HG03432 (cell line): ENCODE data around the gene FRMD3.
"Not testable (repeated sequence)": the region's sequence is repeated elsewhere in the genome, so short reads cannot be mapped to it uniquely, and the experiment has no call there.

Source experiments
- ATAC-seq: cut with Tn5 transposase; IDR thresholded peaks from one replicate; pipeline ENCODE4 v1.9.1; 2021; ENCODE audit warnings: mild to moderate bottlenecking, moderate library complexity; ENCODE audit not compliant: unreplicated experiment

The FRMD3 gene

GRCh38 chr9:83526211-83526610 is 12.0 kb downstream of the FRMD3 start:
- ATAC-seq: no peak

- ATAC-seq: no peak
Observed at GRCh38 chr9:83523684-83524083, 14.5 kb downstream of the FRMD3 start.

DNA sequence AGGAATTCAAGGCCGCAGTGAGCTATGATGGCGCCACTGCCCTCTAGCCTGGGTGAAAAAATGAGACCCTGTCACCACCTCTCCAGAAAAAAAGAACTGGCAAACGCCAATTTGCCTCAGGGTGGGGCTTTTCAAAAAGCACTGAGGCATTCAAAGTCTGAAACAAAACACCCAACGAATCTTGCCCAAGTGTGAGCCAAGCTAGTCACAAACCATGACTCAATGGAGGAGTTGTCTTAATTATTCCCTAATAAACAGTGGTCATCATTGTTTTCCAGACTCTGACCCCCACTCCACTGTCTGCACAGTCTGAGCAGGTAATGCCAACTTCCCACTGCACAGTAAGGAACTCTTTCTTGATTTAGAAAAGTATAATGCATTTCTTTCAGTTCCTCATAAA is 16.8 kb downstream of the FRMD3 start:
- ATAC-seq: no peak

DNA sequence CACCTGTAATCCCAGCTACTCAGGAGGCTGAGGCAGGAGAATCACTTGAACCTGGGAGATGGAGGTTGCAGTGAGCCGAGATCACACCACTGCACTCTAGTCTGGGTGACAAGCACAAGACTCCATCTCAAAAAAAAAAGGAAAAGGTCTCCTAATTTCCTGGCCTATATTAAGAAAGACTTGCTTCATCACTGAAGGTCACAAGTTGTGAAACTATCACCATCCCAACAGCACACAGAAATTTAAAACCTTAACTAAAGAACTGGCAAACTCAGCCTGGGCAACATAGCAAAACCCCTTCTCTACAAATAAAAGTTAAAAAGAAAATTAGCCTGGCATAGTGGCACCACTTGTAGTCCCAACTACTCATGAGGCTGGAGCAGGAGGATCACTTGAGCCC is 17.2 kb downstream of the FRMD3 start:
- no peak for ATAC-seq

DNA sequence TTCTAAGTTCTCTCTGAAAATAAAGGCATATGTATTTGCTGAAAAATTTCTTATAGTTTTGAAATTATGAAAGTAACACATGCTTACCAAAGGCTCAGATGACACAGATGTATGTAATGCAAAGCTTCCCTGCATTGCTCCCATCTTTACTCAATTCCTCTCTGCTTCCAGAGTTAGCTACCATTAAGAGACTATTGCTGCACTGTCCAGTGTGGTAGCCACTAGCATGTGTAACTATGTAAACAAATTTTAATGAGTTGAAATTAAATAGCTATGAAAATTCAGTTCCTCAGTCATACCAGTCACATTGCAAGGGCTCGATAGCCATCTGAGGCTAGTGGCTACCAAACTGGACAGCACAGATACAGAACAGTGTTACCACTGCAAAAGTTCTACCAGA is 17.9 kb downstream of the FRMD3 start:
- no peak for ATAC-seq

DNA sequence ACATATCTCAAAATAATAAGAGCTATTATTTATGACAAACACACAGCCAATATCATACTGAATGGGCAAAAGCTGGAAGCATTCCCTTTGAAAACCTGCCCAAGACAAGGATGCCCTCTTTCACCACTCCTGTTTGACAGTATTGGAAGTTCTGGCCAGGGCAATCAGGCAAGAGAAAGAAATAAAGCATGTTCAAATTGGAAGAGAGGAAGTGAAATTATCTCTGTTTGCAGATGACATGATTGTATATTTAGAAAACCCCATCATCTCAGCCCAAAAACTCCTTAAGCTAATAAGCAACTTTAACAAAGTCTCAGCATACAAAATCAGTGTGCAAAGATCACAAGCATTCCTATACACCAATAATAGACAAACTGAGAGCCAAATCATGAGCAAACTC is 20.2 kb downstream of the FRMD3 start:
- ATAC-seq: not testable (repeated sequence)

DNA sequence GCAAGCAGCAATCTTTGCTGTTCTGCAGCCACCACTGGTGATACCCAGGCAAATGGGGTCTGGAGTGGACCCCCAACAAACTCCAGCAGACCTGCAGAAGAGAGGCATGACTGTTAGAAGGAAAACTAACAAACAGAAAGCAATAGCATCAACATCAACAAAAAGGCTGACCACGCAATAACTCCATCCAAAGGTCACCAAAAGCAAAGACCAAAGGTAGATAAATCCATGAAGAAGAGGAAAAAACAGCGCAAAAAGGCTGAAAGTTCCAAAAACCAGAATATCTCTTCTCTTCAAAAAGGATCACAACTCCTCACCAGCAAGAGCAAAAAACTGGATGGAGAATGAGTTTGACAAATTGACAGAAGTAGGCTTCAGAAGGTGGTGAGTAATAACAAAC is 23.4 kb downstream of the FRMD3 start:
- no peak for ATAC-seq

DNA sequence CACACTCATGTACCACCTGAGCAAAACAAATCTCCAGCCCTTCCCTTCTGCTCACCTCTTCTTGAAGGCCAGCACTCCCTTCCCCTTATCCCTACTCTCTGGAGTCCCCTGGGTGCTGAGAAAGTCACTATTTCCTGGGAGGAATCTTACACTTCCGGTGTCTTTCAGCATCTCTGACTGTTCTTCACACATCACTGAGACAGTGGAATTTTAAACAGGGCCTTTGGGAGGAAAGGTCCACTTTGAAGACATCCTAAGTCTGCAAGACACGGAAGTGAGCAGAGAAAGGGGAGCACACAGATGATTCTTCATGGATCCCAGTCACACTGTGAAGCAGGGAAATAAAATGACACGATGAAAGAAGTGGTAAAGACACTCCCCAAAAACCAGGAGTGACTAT is 25.6 kb downstream of the FRMD3 start:
- no peak for ATAC-seq

DNA sequence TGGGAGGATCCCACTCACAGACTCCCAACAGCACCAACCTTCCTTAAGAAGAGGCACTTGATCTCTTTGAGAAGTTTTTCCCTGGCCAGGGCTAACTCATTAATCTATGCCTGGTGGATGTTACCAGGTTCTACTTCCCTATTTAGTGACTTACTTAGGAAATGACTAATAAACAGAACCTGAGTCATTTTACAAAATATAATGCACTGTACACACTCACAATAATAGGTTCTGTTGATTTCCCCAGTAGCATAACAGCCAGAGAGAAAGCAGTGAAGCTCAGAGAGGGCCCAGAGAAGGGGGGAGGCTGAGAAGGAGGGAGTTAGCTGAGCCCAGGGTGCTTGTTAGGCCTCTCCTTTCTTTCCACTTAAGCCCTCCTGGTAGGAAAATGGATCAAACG is 27.1 kb downstream of the FRMD3 start:
- ATAC-seq: peak; percentile 98

- ATAC-seq: no peak
Observed at GRCh38 chr9:83509402-83509801, 28.8 kb downstream of the FRMD3 start.

DNA sequence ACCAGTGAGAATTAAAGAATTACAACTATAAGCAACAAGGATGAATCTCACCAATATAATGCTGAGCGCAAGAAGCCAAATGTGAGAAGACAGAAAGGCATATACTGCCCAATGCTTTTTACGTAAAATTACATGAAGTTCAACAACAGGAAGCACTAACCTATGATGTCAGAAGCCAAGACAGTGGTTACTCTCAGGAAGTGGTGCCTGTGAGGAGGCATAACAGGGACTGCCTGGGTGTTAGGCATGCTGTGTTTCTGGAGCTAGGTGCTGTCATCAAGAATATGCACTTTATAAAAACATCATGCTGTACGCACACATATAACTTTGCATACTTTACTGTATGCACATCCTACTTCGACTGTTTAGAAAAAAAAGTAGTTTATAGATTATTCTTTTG is 30.1 kb downstream of the FRMD3 start:
- ATAC-seq: no peak

DNA sequence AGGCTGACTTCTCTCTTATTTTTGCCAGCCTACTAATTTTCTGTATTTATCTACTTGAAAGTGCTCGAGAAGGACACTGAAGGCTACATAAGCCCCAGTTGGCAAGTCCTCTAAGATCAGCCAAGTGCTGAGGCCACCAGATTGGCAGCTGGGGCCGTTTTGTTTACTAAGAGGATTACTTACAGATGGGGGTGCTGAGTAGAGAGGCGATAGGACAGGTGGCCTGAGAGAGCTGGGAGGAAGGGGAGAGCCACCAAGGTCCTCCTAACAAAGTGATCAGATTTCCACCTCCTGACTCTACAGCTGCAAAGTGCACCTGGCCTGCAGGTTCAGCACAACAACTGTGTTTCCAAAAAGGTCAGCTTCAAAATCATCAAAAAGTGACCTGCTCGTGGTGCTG is 32.9 kb downstream of the FRMD3 start:
- ATAC-seq: no peak

DNA sequence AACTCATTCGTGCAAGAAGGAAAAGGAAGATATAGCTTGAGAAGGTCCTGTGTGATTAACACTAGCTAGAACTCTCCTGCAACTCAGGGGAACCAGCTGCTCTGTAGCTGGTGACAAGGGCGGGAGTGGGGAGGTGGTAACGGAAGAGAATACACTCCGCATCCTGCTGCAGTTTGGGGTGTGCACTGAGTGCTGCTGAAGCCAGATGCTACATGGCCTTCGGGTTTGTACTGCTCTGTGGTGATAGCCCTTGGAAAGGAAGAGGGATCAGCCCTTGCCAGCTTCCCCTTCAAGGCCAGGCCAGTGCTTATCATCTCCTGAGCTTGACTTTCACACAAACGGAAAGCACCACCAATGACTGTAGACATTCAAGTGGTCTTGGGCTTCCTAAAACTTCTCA is 34.3 kb downstream of the FRMD3 start:
- no peak for ATAC-seq

- no peak for ATAC-seq
Observed at GRCh38 chr9:83501565-83501964, 36.6 kb downstream of the FRMD3 start.

- no peak for ATAC-seq
Observed at GRCh38 chr9:83497441-83497840, 40.8 kb downstream of the FRMD3 start.

- no peak for ATAC-seq
Observed at GRCh38 chr9:83491995-83492394, 46.2 kb downstream of the FRMD3 start.

- ATAC-seq: no peak
Observed at GRCh38 chr9:83491413-83491812, 46.8 kb downstream of the FRMD3 start.

DNA sequence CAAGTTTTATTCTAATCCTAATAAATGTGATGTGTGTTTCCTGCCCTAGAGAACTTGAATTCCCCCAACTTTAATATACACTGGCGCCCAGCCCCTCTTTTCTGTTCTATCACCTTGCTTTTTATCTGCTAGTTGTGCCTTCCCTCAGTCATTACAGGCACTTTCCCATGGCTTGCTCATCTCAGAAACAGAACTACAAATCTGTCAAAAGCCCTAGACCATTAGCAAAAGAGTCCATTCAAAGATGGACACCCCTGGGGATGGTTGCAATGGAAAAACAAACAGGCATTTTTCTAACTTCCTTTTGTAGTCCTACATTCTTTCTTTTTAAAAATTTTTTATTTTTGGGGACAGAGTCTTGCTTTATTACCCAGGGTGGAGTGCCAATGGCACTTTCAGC is 48.2 kb downstream of the FRMD3 start:
- ATAC-seq: no peak

- no peak for ATAC-seq
Observed at GRCh38 chr9:83484990-83485389, 53.2 kb downstream of the FRMD3 start.

DNA sequence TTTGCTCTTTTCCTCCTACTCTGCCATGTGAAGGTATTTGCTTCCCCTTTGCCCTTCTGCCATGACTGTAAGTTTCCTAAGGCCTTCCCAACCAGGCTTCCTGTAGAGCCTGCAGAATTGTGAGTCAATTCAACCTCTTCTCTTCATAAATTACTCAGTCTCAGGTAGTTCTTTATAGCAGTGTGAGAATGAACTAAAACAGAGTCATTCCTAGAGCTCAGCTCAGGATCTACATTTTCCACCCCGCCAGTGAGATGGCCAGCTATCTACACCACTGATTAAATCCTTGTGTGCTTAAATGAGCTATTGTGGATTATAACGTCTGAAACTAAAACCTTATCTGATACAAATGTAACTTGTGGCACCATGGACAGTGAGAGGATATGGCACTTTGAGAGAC is 55.0 kb downstream of the FRMD3 start:
- no peak for ATAC-seq

- no peak for ATAC-seq
Observed at GRCh38 chr9:83479765-83480164, 58.4 kb downstream of the FRMD3 start.

DNA sequence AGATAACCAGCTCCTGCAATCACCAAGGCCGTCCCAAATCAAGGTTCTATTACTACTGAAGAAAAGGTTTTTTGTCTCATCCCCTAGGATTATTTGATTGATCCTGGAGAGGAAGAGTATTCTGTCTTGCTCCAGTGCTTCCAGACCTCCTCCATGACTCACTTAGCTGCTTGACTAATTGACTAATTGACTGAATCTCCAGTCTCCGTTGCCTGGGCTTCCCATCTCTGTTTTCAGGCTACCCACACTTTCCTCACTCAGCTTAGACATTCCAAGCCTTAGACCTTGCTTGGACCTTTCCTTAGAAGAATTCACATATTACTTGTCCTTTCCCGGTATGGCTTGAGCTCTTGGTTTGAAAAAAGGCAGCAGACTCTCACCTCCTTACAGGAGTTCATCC is 60.6 kb downstream of the FRMD3 start:
- ATAC-seq: no peak

DNA sequence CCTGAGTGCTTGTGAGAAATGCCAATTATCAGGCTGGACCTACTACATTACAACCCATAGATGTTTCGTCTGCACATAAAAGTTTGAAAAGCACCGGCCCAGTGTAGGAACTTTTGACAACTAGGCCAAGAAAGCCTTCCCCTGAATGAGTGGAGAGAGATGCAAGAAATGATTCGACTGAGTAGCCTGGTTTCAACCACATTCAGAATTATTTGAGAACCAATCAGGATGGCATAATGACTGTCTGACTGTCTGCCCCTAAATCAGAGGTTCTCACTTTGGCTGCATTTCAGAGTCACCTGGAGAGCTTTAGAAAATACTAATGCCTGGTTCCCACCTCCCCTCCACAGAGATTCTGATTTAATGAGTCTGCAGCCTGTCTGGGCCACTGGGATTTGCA is 61.1 kb downstream of the FRMD3 start:
- no peak for ATAC-seq

GRCh38 chr9:83476513-83476912 is 61.7 kb downstream of the FRMD3 start:
- no peak for ATAC-seq
